OCI-LY7 (cell line): ENCODE data around the gene WNT2B. TPM values are rescaled to one million over a fixed set of nuclear protein-coding genes. Genes with fewer than 3 reads are reported as not detected.

ENCODE experiments used
- BruUV-seq: library from RNA; stranded (reverse); fragments of 400-500 nt; replicated peaks from 2 replicates; lab custom pipeline; 2021; lab: Mats Ljungman, UMichigan
- CTCF ChIA-PET: fragments of 300-600 bp; sonication (Branson Sonifier 250); formaldehyde crosslinking; loops from one replicate; lab custom pipeline; 2022; ENCODE audit warnings: antibody characterized with exemption; ENCODE audit not compliant: unreplicated experiment; lab: Charles Lee
- POLR2A ChIA-PET: fragments of 300-600 bp; sonication (Branson Sonifier 250); formaldehyde crosslinking; loops from one replicate; lab custom pipeline; 2022; ENCODE audit warnings: antibody characterized with exemption; lab: Charles Lee
- DNase-seq: peaks from one replicate; pipeline ENCODE4 v3.0.0-alpha.2; 2015; ENCODE audit warnings: low spot score
- H2AFZ ChIP-seq: fragments of 200-600 bp; sonication (generic), shearing (Covaris generic); 2 replicates; pipeline ENCODE4 v1.6.1; 2014; ENCODE audit warnings: mild to moderate bottlenecking, antibody characterized with exemption, low read length, moderate library complexity
- H3K27ac ChIP-seq: fragments of 200-600 bp; sonication (generic); 2 replicates; pipeline ENCODE4 v1.5.1; 2014; ENCODE audit warnings: mixed run types, low read depth, mild to moderate bottlenecking, moderate library complexity, low read length, inconsistent platforms; ENCODE audit not compliant: poor library complexity, severe bottlenecking
- H3K36me3 ChIP-seq: fragments of 200-600 bp; sonication (generic); 2 replicates; pipeline ENCODE4 v1.6.1; 2014; ENCODE audit warnings: mild to moderate bottlenecking, antibody characterized with exemption, low read length, moderate library complexity, mixed read lengths; ENCODE audit not compliant: insufficient read depth
- H3K4me1 ChIP-seq: fragments of 200-600 bp; sonication (generic); 2 replicates; pipeline ENCODE4 v1.5.1; 2014; ENCODE audit warnings: mild to moderate bottlenecking, low read length; ENCODE audit not compliant: insufficient read depth, poor library complexity, severe bottlenecking
- H3K4me2 ChIP-seq: fragments of 200-600 bp; sonication (generic); 2 replicates; pipeline ENCODE4 v1.6.1; 2014; ENCODE audit warnings: mild to moderate bottlenecking, low read length
- H3K4me3 ChIP-seq: fragments of 200-600 bp; sonication (generic); 2 replicates; pipeline ENCODE4 v1.5.1; 2014; ENCODE audit warnings: mild to moderate bottlenecking, low read depth, low read length; ENCODE audit not compliant: poor library complexity, severe bottlenecking
- H3K79me2 ChIP-seq: fragments of 200-600 bp; sonication (generic); 2 replicates; pipeline ENCODE4 v1.6.1; 2016; ENCODE audit warnings: low read depth, mild to moderate bottlenecking, low read length, moderate library complexity, mixed read lengths; ENCODE audit not compliant: insufficient read depth
- H3K9me2 ChIP-seq: fragments of 200-600 bp; sonication (generic); 2 replicates; pipeline ENCODE4 v1.6.1; 2016; ENCODE audit warnings: mild to moderate bottlenecking, low read length, mixed read lengths; ENCODE audit not compliant: insufficient read depth
- H3K9me3 ChIP-seq: fragments of 200-600 bp; sonication (generic); 2 replicates; pipeline ENCODE4 v1.6.1; 2014; ENCODE audit warnings: mild to moderate bottlenecking, mixed run types, low read length, mixed read lengths
- H4K20me1 ChIP-seq: fragments of 200-600 bp; sonication (generic); 2 replicates; pipeline ENCODE4 v1.6.1; 2014; ENCODE audit warnings: mild to moderate bottlenecking, antibody characterized with exemption, low read length, moderate library complexity, mixed read lengths; ENCODE audit not compliant: insufficient read depth
- CTCF ChIP-seq: fragments of 200-600 bp; sonication (generic); conservative IDR thresholded peaks from 2 replicates; pipeline ENCODE4 v1.5.1; 2014; ENCODE audit warnings: mild to moderate bottlenecking, antibody characterized with exemption, low read length, moderate library complexity, mixed read lengths
- EZH2phosphoT487 ChIP-seq: fragments of 200-600 bp; sonication (generic); IDR thresholded peaks from 2 replicates; pipeline ENCODE4 v1.6.1; 2018; ENCODE audit warnings: low read depth, borderline replicate concordance, mild to moderate bottlenecking, mixed run types, antibody characterized with exemption, low read length, moderate library complexity, mixed read lengths
- intact Hi-C: fragments of 100-400 bp; cut with micrococcal nuclease; formaldehyde crosslinking; loops from one replicate; pipeline ENCODE4 v1.10.0; 2022; ENCODE audit not compliant: unreplicated experiment
- total RNA-seq, 2 experiments: library from RNA; depleted of rRNA in 1 of 2; stranded (reverse); fragments of >200 nt in 1 of 2; shearing (Covaris generic) in 1 of 2; gene quantifications; 2 replicates each; pipeline ENCODE4 v1.2.3, GENCODE V29; 2014 to 2022

Gene WNT2B
- total RNA-seq, 2 experiments from 2014 or later = 0.32 to 0.91 TPM

- DNase-seq = no peak
- H3K79me2 ChIP-seq = no peaks in the 10 kb centered on the region
- H2AFZ ChIP-seq = no peak overlapping the region
- no peak overlapping the region for H3K27ac ChIP-seq
- no peaks in the 10 kb centered on the region for H3K9me2 ChIP-seq
- H3K9me3 ChIP-seq = no peaks in the 10 kb centered on the region
- H3K4me2 ChIP-seq = no peak overlapping the region
- ChIA-PET POLR2A (interaction anchor here (1.1 kb wide), 1 partner anchor 16 kb away, joined by 3 read pairs; no protein-coding TSS in a partner anchor), CTCF (no interaction called here)
- H3K4me1 ChIP-seq = no peaks in the 10 kb centered on the region
- no TSS peak for BruUV-seq
- TF ChIP-seq CTCF (no peak), EZH2phosphoT487 (no peak)
- H3K4me3 ChIP-seq = no peak overlapping the region
- intact Hi-C loops = no loop called here
- no peaks in the 10 kb centered on the region for H4K20me1 ChIP-seq
- H3K36me3 ChIP-seq = no peaks in the 10 kb centered on the region
Measured at GRCh38 chr1:112514901-112515300, 6.1 kb downstream of the WNT2B start.

- no TSS peak for BruUV-seq
- DNase-seq = no peak
- Histone ChIP-seq H3K27ac (no peak overlapping the region), H3K79me2 (no peaks in the 10 kb centered on the region), H3K4me2 (no peak overlapping the region), H3K9me2 (no peaks in the 10 kb centered on the region), H3K4me1 (no peaks in the 10 kb centered on the region), H4K20me1 (no peaks in the 10 kb centered on the region), H3K9me3 (no peaks in the 10 kb centered on the region), H3K36me3 (no peaks in the 10 kb centered on the region), H2AFZ (no peak overlapping the region), H3K4me3 (no peak overlapping the region)
- POLR2A ChIA-PET = interaction anchor here (1.1 kb wide), 1 partner anchor 15 kb away, joined by 3 read pairs; no protein-coding TSS in a partner anchor
- CTCF ChIA-PET = no interaction called here
- intact Hi-C loops = no loop called here
- TF ChIP-seq EZH2phosphoT487 (no peak), CTCF (no peak)
Measured at GRCh38 chr1:112515311-112516009, 6.7 kb downstream of the WNT2B start.

GRCh38 chr1:112516141-112516540 lies 7.4 kb downstream of the WNT2B start:
- CTCF ChIA-PET = no interaction called here

More at GRCh38 chr1:112516141-112516540, 7.4 kb downstream of the WNT2B start:
- no peak for DNase-seq
- Histone ChIP-seq H3K36me3 (no peaks in the 10 kb centered on the region), H2AFZ (no peak overlapping the region), H3K4me1 (no peaks in the 10 kb centered on the region), H3K9me3 (no peaks in the 10 kb centered on the region), H3K9me2 (no peaks in the 10 kb centered on the region), H3K79me2 (no peaks in the 10 kb centered on the region), H3K27ac (no peak overlapping the region), H4K20me1 (no peaks in the 10 kb centered on the region), H3K4me3 (no peak overlapping the region), H3K4me2 (no peak overlapping the region)
- no TSS peak for BruUV-seq
- POLR2A ChIA-PET = interaction anchor here (0.6 to 0.8 kb wide), 2 partner anchors 11 to 106 kb away, joined by 3 to 4 read pairs; no protein-coding TSS in a partner anchor
- intact Hi-C loops = no loop called here
- no peak for TF ChIP-seq EZH2phosphoT487
- no peak for TF ChIP-seq CTCF
